HG03280 (cell line): Measurements from ENCODE around the gene IL12B.
"Not testable (repeated sequence)": the region's sequence is repeated elsewhere in the genome, so short reads cannot be mapped to it uniquely, and the experiment has no call there.

Source experiments
- ATAC-seq: cut with Tn5 transposase; IDR thresholded peaks from one replicate; pipeline ENCODE4 v1.9.1; 2021; ENCODE audit warnings: mild to moderate bottlenecking, moderate library complexity; ENCODE audit not compliant: unreplicated experiment

Gene IL12B

GRCh38 chr5:159330131-159330800 is at the start of gene IL12B:
IL12B (minus strand) TSS chr5:159330487; CDS start chr5:159326782, 3,705 bp downstream.
- no peak for ATAC-seq

- no peak for ATAC-seq
Measured at GRCh38 chr5:159377653-159378052, 47.4 kb upstream of the IL12B start.

GRCh38 chr5:159367866-159368265 is 37.6 kb upstream of the IL12B start:
- not testable (repeated sequence) for ATAC-seq

GRCh38 chr5:159366776-159367175 is 36.5 kb upstream of the IL12B start:
- ATAC-seq, result not testable (repeated sequence)

GRCh38 chr5:159362220-159362619 is 31.9 kb upstream of the IL12B start:
- ATAC-seq, result no peak

- not testable (repeated sequence) for ATAC-seq
Measured at GRCh38 chr5:159359871-159360270, 29.6 kb upstream of the IL12B start.

GRCh38 chr5:159359408-159359807 is 29.1 kb upstream of the IL12B start:
- no peak for ATAC-seq

GRCh38 chr5:159353661-159354252 is 23.5 kb upstream of the IL12B start:
- ATAC-seq, result no peak

GRCh38 chr5:159350644-159351043 is 20.4 kb upstream of the IL12B start:
- ATAC-seq, result not testable (repeated sequence)

- not testable (repeated sequence) for ATAC-seq
Measured at GRCh38 chr5:159350216-159350615, 19.9 kb upstream of the IL12B start.

GRCh38 chr5:159345861-159346260 is 15.6 kb upstream of the IL12B start:
- no peak for ATAC-seq

- ATAC-seq, result no peak
Measured at GRCh38 chr5:159345336-159345735, 15.0 kb upstream of the IL12B start.

GRCh38 chr5:159343295-159344094 is 13.2 kb upstream of the IL12B start:
- ATAC-seq, result no peak

GRCh38 chr5:159342840-159343239 is 12.6 kb upstream of the IL12B start:
- no peak for ATAC-seq

GRCh38 chr5:159341906-159342310 is 11.6 kb upstream of the IL12B start:
- ATAC-seq, result no peak

- ATAC-seq, result no peak
Measured at GRCh38 chr5:159341145-159341544, 10.9 kb upstream of the IL12B start.

- ATAC-seq, result no peak
Measured at GRCh38 chr5:159340511-159340910, 10.2 kb upstream of the IL12B start.

GRCh38 chr5:159339460-159339859 is 9.2 kb upstream of the IL12B start:
- no peak for ATAC-seq

- no peak for ATAC-seq
Measured at GRCh38 chr5:159338118-159338517, 7.8 kb upstream of the IL12B start.

GRCh38 chr5:159337016-159337955 is 7.0 kb upstream of the IL12B start:
- ATAC-seq, result no peak

- ATAC-seq, result no peak
Measured at GRCh38 chr5:159336586-159336985, 6.3 kb upstream of the IL12B start.
